K562 (cell line): ENCODE measurements around the gene AKAP13. TPM values are rescaled to one million over a fixed set of nuclear protein-coding genes. Genes with fewer than 3 reads are reported as not detected.

Experiments used
- ARNT ChIP-seq, 2 experiments: fragments of 450-650 bp; IDR thresholded peaks; 2 replicates each; pipeline ENCODE4 v1.6.1; 2016; ENCODE audit warnings: mild to moderate bottlenecking in 1 of 2
- PHTF2 ChIP-seq: fragments of 250-450 bp; sonication (Bioruptor Pico); IDR thresholded peaks from 2 replicates; pipeline ENCODE4 v1.5.0; 2021; ENCODE audit warnings: mild to moderate bottlenecking
- THRA ChIP-seq: fragments of 450-650 bp; IDR thresholded peaks from 2 replicates; pipeline ENCODE4 v1.6.1; 2017; ENCODE audit warnings: mild to moderate bottlenecking, moderate library complexity
- ZNF584 ChIP-seq: fragments of 200-800 bp; sonication (Bioruptor generic); IDR thresholded peaks from 2 replicates; pipeline ENCODE4 v1.6.1; 2016; ENCODE audit warnings: low read depth, mild to moderate bottlenecking, missing genetic modification characterization, missing compliant biosample characterization
- polyA plus RNA-seq, 8 experiments: library from polyadenylated mRNA; depleted of rRNA in 4 of 8; stranded (reverse) in 5 of 8; unstranded in 3 of 8; fragments of >200 nt; fragmentation: Nextera tagmentation in 2 of 8; fragmentation: Illumina TruSeq in 1 of 8; extraction: Ambion mirVana in 2 of 8; extraction: Trizol in 1 of 8; gene quantifications; 2 replicates each; pipeline versions ENCODE4 v1.2.1 to v1.2.3, GENCODE V29; 2011 to 2014; ENCODE audit warnings: inconsistent platforms in 1 of 8, missing spikeins in 1 of 8
- total RNA-seq, 7 experiments: library from RNA; depleted of rRNA in 6 of 7; stranded (reverse); fragments of >200 nt in 6 of 7; fragmentation: Illumina TruSeq in 2 of 7; extraction: Trizol in 2 of 7; gene quantifications; 2 replicates each; pipeline versions ENCODE4 v1.2.1 to v1.2.3, GENCODE V29; 2011 to 2021; ENCODE audit warnings: low replicate concordance in 1 of 7
- TF ChIP-seq, protein P1 (sequence below), 2 experiments: fragments of 450-650 bp; IDR thresholded peaks; 2 replicates each; pipeline ENCODE4 v1.6.1; 2018; ENCODE audit warnings: mild to moderate bottlenecking in 2 of 2, low read depth in 1 of 2; ENCODE audit not compliant: partially characterized antibody in 2 of 2

The AKAP13 gene
- total and polyA plus RNA-seq, 9 of the 15 experiments (the other 6 are each of a cell fraction or from before 2014, with no cell fraction given), result 0.03 to 1.7 (median 0.42) TPM

GRCh38 chr15:85763673-85764633 is 383.6 kb downstream of the AKAP13 start (continued):
- TF ChIP-seq ARNT (IDR thresholded peaks at IDR 0.05) (no peak), THRA (no peak), PHTF2 (CRISPR knock-in tag) (no peak), ZNF584 (CRISPR knock-in tag) (no peak)
- TF ChIP-seq, protein P1, sequence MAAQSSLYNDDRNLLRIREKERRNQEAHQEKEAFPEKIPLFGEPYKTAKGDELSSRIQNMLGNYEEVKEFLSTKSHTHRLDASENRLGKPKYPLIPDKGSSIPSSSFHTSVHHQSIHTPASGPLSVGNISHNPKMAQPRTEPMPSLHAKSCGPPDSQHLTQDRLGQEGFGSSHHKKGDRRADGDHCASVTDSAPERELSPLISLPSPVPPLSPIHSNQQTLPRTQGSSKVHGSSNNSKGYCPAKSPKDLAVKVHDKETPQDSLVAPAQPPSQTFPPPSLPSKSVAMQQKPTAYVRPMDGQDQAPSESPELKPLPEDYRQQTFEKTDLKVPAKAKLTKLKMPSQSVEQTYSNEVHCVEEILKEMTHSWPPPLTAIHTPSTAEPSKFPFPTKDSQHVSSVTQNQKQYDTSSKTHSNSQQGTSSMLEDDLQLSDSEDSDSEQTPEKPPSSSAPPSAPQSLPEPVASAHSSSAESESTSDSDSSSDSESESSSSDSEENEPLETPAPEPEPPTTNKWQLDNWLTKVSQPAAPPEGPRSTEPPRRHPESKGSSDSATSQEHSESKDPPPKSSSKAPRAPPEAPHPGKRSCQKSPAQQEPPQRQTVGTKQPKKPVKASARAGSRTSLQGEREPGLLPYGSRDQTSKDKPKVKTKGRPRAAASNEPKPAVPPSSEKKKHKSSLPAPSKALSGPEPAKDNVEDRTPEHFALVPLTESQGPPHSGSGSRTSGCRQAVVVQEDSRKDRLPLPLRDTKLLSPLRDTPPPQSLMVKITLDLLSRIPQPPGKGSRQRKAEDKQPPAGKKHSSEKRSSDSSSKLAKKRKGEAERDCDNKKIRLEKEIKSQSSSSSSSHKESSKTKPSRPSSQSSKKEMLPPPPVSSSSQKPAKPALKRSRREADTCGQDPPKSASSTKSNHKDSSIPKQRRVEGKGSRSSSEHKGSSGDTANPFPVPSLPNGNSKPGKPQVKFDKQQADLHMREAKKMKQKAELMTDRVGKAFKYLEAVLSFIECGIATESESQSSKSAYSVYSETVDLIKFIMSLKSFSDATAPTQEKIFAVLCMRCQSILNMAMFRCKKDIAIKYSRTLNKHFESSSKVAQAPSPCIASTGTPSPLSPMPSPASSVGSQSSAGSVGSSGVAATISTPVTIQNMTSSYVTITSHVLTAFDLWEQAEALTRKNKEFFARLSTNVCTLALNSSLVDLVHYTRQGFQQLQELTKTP (IDR thresholded peaks at IDR 0.05; ENCODE audit: low read depth in 1 of 2, partially characterized antibody in 2 of 2), result no peak
